BLaER1 treated with 17β-estradiol and CSF1 and Interleukin-3, amounts not matched to agents 10 nM and 100 nM (cell line): ENCODE measurements around the gene L3MBTL4.
A peak's percentile ranks its signal among the peaks of the same experiment; 100 is the strongest.

Source experiments
- H3K27ac ChIP-seq, 11 experiments: shearing (Covaris generic); formaldehyde crosslinking; 2 replicates each; pipeline ENCODE4 v1.8.1; 2022
- H3K27me3 ChIP-seq, 11 experiments: shearing (Covaris generic); formaldehyde crosslinking; 2 replicates each; pipeline ENCODE4 v1.8.1; 2022
- H3K36me3 ChIP-seq, 11 experiments: shearing (Covaris generic); formaldehyde crosslinking; 2 replicates each; pipeline ENCODE4 v1.8.1; 2022
- H3K4me1 ChIP-seq, 10 experiments: shearing (Covaris generic); formaldehyde crosslinking; 2 replicates each; pipeline ENCODE4 v1.8.1; 2022
- H3K4me2 ChIP-seq, 11 experiments: shearing (Covaris generic); formaldehyde crosslinking; 2 replicates each; pipeline ENCODE4 v1.8.1; 2022
- H3K4me3 ChIP-seq, 10 experiments: shearing (Covaris generic); formaldehyde crosslinking; 2 replicates each; pipeline ENCODE4 v1.8.1; 2022
- H3K9ac ChIP-seq, 11 experiments: shearing (Covaris generic); formaldehyde crosslinking; 2 replicates each; pipeline ENCODE4 v1.8.1; 2022
- H3K9me3 ChIP-seq, 11 experiments: shearing (Covaris generic); formaldehyde crosslinking; replicated peaks in 1 of 11; 2 replicates each; pipeline ENCODE4 v1.8.1; 2022
- H4K20me1 ChIP-seq, 11 experiments: shearing (Covaris generic); formaldehyde crosslinking; 2 replicates each; pipeline ENCODE4 v1.8.1; 2022
- Cebpa-rat ChIP-seq, 11 experiments: shearing (Covaris generic); IDR thresholded peaks; 2 replicates each; pipeline ENCODE4 v1.8.1; 2022

Gene L3MBTL4

GRCh38 chr18:6115710-6116109 lies 299.0 kb downstream of the L3MBTL4 start:
- H3K4me2 ChIP-seq, result no peak overlapping the region
- H3K9me3 ChIP-seq, result no peaks in the 10 kb centered on the region
- no peaks in the 10 kb centered on the region for H4K20me1 ChIP-seq
- peaks cover 0 to 5% (median 0%) of the 10 kb centered on the region in 10 experiments; a peak in 3 of 20 replicates for H3K4me1 ChIP-seq
- TF ChIP-seq Cebpa-rat (IDR thresholded peaks at IDR 0.05), result no peak
- no peak overlapping the region for H3K4me3 ChIP-seq
- no peak overlapping the region for H3K27ac ChIP-seq
- no peak overlapping the region for H3K9ac ChIP-seq
- H3K27me3 ChIP-seq, result no peaks in the 10 kb centered on the region
- no peaks in the 10 kb centered on the region for H3K36me3 ChIP-seq

GRCh38 chr18:6113650-6114049 lies 301.1 kb downstream of the L3MBTL4 start:
- H4K20me1 ChIP-seq, result no peaks in the 10 kb centered on the region

GRCh38 chr18:6111726-6112125 lies 303.0 kb downstream of the L3MBTL4 start:
- H3K4me3 ChIP-seq, result no peak overlapping the region
- peaks cover 0 to 15% (median 0%) of the 10 kb centered on the region in 10 experiments; a peak in 6 of 20 replicates for H3K4me1 ChIP-seq
- no peaks in the 10 kb centered on the region for H3K9me3 ChIP-seq
- no peaks in the 10 kb centered on the region for H4K20me1 ChIP-seq
- no peaks in the 10 kb centered on the region for H3K36me3 ChIP-seq
- H3K4me2 ChIP-seq, result no peak overlapping the region
- TF ChIP-seq Cebpa-rat (IDR thresholded peaks at IDR 0.05), result no peak
- H3K9ac ChIP-seq, result no peak overlapping the region
- no peak overlapping the region for H3K27ac ChIP-seq
- no peaks in the 10 kb centered on the region for H3K27me3 ChIP-seq

More at GRCh38 chr18:6113650-6114049, 301.1 kb downstream of the L3MBTL4 start:
- no peak overlapping the region for H3K4me3 ChIP-seq
- no peaks in the 10 kb centered on the region for H3K36me3 ChIP-seq
- H3K9me3 ChIP-seq, result no peaks in the 10 kb centered on the region
- no peak overlapping the region for H3K27ac ChIP-seq
- peaks cover 0 to 15% (median 0%) of the 10 kb centered on the region in 10 experiments; a peak in 6 of 20 replicates for H3K4me1 ChIP-seq
- TF ChIP-seq Cebpa-rat (IDR thresholded peaks at IDR 0.05), result no peak
- H3K9ac ChIP-seq, result no peak overlapping the region
- peak overlapping the region in 2 of 11 experiments; percentile 2 to 46; a peak in 1 of 22 replicates for H3K4me2 ChIP-seq
- H3K27me3 ChIP-seq, result no peaks in the 10 kb centered on the region

GRCh38 chr18:6109743-6110142 lies 305.0 kb downstream of the L3MBTL4 start:
- no peak for TF ChIP-seq Cebpa-rat (IDR thresholded peaks at IDR 0.05)
- no peak overlapping the region for H3K9ac ChIP-seq
- peaks cover 0 to 15% (median 0%) of the 10 kb centered on the region in 10 experiments; a peak in 6 of 20 replicates for H3K4me1 ChIP-seq
- H3K9me3 ChIP-seq, result no peaks in the 10 kb centered on the region
- no peaks in the 10 kb centered on the region for H3K36me3 ChIP-seq
- H3K4me2 ChIP-seq, result peak overlapping the region in 3 of 11 experiments; percentile 6 to 55 (median 49); a peak in 4 of 22 replicates
- no peak overlapping the region for H3K27ac ChIP-seq
- no peaks in the 10 kb centered on the region for H4K20me1 ChIP-seq
- H3K27me3 ChIP-seq, result no peaks in the 10 kb centered on the region
- H3K4me3 ChIP-seq, result no peak overlapping the region

GRCh38 chr18:6107794-6108193 lies 306.9 kb downstream of the L3MBTL4 start:
- no peaks in the 10 kb centered on the region for H3K27me3 ChIP-seq
- no peak overlapping the region for H3K27ac ChIP-seq
- no peaks in the 10 kb centered on the region for H3K36me3 ChIP-seq
- H3K4me1 ChIP-seq, result peaks cover 0 to 10% (median 0%) of the 10 kb centered on the region in 10 experiments; a peak in 5 of 20 replicates
- no peaks in the 10 kb centered on the region for H3K9me3 ChIP-seq
- no peaks in the 10 kb centered on the region for H4K20me1 ChIP-seq
- no peak overlapping the region for H3K9ac ChIP-seq
- H3K4me3 ChIP-seq, result no peak overlapping the region
- TF ChIP-seq Cebpa-rat (IDR thresholded peaks at IDR 0.05), result no peak
- no peak overlapping the region for H3K4me2 ChIP-seq

GRCh38 chr18:6106091-6106685 lies 308.5 kb downstream of the L3MBTL4 start:
- Histone ChIP-seq H3K27me3 (no peaks in the 10 kb centered on the region), H3K4me3 (no peak overlapping the region), H3K4me1 (peaks cover 0 to 10% (median 0%) of the 10 kb centered on the region in 10 experiments; a peak in 5 of 20 replicates), H3K9ac (no peak overlapping the region), H4K20me1 (no peaks in the 10 kb centered on the region), H3K9me3 (no peaks in the 10 kb centered on the region), H3K27ac (no peak overlapping the region), H3K36me3 (no peaks in the 10 kb centered on the region), H3K4me2 (no peak overlapping the region)
- TF ChIP-seq Cebpa-rat (IDR thresholded peaks at IDR 0.05), result no peak

GRCh38 chr18:6103741-6104140 lies 311.0 kb downstream of the L3MBTL4 start:
- H3K27ac ChIP-seq, result no peak overlapping the region
- no peaks in the 10 kb centered on the region for H3K36me3 ChIP-seq
- no peaks in the 10 kb centered on the region for H3K27me3 ChIP-seq
- no peak overlapping the region for H3K4me3 ChIP-seq
- no peaks in the 10 kb centered on the region for H4K20me1 ChIP-seq
- H3K9ac ChIP-seq, result no peak overlapping the region
- H3K9me3 ChIP-seq, result no peaks in the 10 kb centered on the region
- no peak for TF ChIP-seq Cebpa-rat (IDR thresholded peaks at IDR 0.05)
- H3K4me2 ChIP-seq, result no peak overlapping the region
- H3K4me1 ChIP-seq, result 0 out of 20 replicates have a peak, but pooled peaks cover 0 to 4% (median 0%) of the 10 kb centered on the region in 10 experiments

- H3K4me3 ChIP-seq, result no peak overlapping the region
- H3K4me1 ChIP-seq, result no peaks in the 10 kb centered on the region
- no peak overlapping the region for H3K4me2 ChIP-seq
- H3K27me3 ChIP-seq, result no peaks in the 10 kb centered on the region
- TF ChIP-seq Cebpa-rat (IDR thresholded peaks at IDR 0.05), result no peak
- peaks cover 0 to 4% (median 0%) of the 10 kb centered on the region in 11 experiments; a peak in 1 of 22 replicates for H3K36me3 ChIP-seq
- H3K27ac ChIP-seq, result no peak overlapping the region
- peaks cover 0 to 7% (median 0%) of the 10 kb centered on the region in 11 experiments; a peak in 3 of 22 replicates for H3K9me3 ChIP-seq
- no peak overlapping the region for H3K9ac ChIP-seq
- no peaks in the 10 kb centered on the region for H4K20me1 ChIP-seq
These were observed 318.0 kb downstream of the L3MBTL4 start for GRCh38 chr18:6096730-6097129.

GRCh38 chr18:6088432-6088831 lies 326.3 kb downstream of the L3MBTL4 start:
- no peaks in the 10 kb centered on the region for H3K4me1 ChIP-seq
- no peak overlapping the region for H3K27ac ChIP-seq
- TF ChIP-seq Cebpa-rat (IDR thresholded peaks at IDR 0.05), result no peak
- no peaks in the 10 kb centered on the region for H3K27me3 ChIP-seq
- no peak overlapping the region for H3K9ac ChIP-seq
- no peaks in the 10 kb centered on the region for H4K20me1 ChIP-seq
- H3K9me3 ChIP-seq, result no peaks in the 10 kb centered on the region
- no peak overlapping the region for H3K4me3 ChIP-seq
- H3K4me2 ChIP-seq, result no peak overlapping the region; a peak in 1 of 22 replicates
- peaks cover 0 to 4% (median 0%) of the 10 kb centered on the region in 11 experiments; a peak in 1 of 22 replicates for H3K36me3 ChIP-seq

- H3K27ac ChIP-seq, result no peak overlapping the region
- no peaks in the 10 kb centered on the region for H4K20me1 ChIP-seq
- no peak for TF ChIP-seq Cebpa-rat (IDR thresholded peaks at IDR 0.05)
- no peak overlapping the region for H3K4me3 ChIP-seq
- H3K4me1 ChIP-seq, result no peaks in the 10 kb centered on the region
- no peaks in the 10 kb centered on the region for H3K27me3 ChIP-seq
- H3K9me3 ChIP-seq, result no peaks in the 10 kb centered on the region
- no peak overlapping the region for H3K4me2 ChIP-seq
- no peak overlapping the region for H3K9ac ChIP-seq
- H3K36me3 ChIP-seq, result 0 out of 22 replicates have a peak, but pooled peaks cover 0 to under 1% (median 0%) of the 10 kb centered on the region in 11 experiments
These were observed 328.0 kb downstream of the L3MBTL4 start for GRCh38 chr18:6086731-6087130.
